ENCODE results near the gene GAB4.
"Not testable (repeated sequence)": the region's sequence is repeated elsewhere in the genome, so short reads cannot be mapped to it uniquely, and the experiment has no call there.

GAB4 gene

GRCh38 chr22:17007852-17008731 lies at the start of gene GAB4:
Gene GAB4 (minus strand): TSS chr22:17008222. CDS start chr22:17008114, 108 bp downstream.
- no peak for DNase-seq

- no peak for DNase-seq
Observed at GRCh38 chr22:17056807-17057206, 48.8 kb upstream of the GAB4 start.

- no peak for DNase-seq
Observed at GRCh38 chr22:17056058-17056457, 48.0 kb upstream of the GAB4 start.

GRCh38 chr22:17047656-17048055 lies 39.6 kb upstream of the GAB4 start:
- DNase-seq: no peak

- no peak for DNase-seq
Observed at GRCh38 chr22:17046566-17047348, 38.7 kb upstream of the GAB4 start.

- DNase-seq: no peak
Observed at GRCh38 chr22:17043521-17043920, 35.5 kb upstream of the GAB4 start.

GRCh38 chr22:17036842-17037711 lies 29.1 kb upstream of the GAB4 start:
- DNase-seq: not testable (repeated sequence)

- not testable (repeated sequence) for DNase-seq
Observed at GRCh38 chr22:17035976-17036841, 28.2 kb upstream of the GAB4 start.

GRCh38 chr22:17035246-17035645 lies 27.2 kb upstream of the GAB4 start:
- DNase-seq: no peak

- DNase-seq: not testable (repeated sequence)
Observed at GRCh38 chr22:17034532-17034931, 26.5 kb upstream of the GAB4 start.

GRCh38 chr22:17032277-17032676 lies 24.3 kb upstream of the GAB4 start:
- DNase-seq: not testable (repeated sequence)

- DNase-seq: not testable (repeated sequence)
Observed at GRCh38 chr22:17024380-17024779, 16.4 kb upstream of the GAB4 start.

- not testable (repeated sequence) for DNase-seq
Observed at GRCh38 chr22:17015552-17015951, 7.5 kb upstream of the GAB4 start.

GRCh38 chr22:17014101-17014440 lies 6.0 kb upstream of the GAB4 start:
- not testable (repeated sequence) for DNase-seq

GRCh38 chr22:17013396-17014100 lies 5.5 kb upstream of the GAB4 start:
- no peak for DNase-seq

GRCh38 chr22:17012267-17012666 lies 4.2 kb upstream of the GAB4 start:
- DNase-seq: no peak

- no peak for DNase-seq
Observed at GRCh38 chr22:17009640-17010291, 1.7 kb upstream of the GAB4 start.

- DNase-seq: no peak
Observed at GRCh38 chr22:17007257-17007656, 765 bp downstream of the GAB4 start.

- DNase-seq: no peak
Observed at GRCh38 chr22:16989915-16990314, 18.1 kb downstream of the GAB4 start.

GRCh38 chr22:16988257-16988656 lies 19.8 kb downstream of the GAB4 start:
- DNase-seq: no peak

- no peak for DNase-seq
Observed at GRCh38 chr22:16987822-16988221, 20.2 kb downstream of the GAB4 start.
